SK-N-SH (cell line): ENCODE measurements around the gene BTK.

Experiments
- RFX5 ChIP-seq: IDR thresholded peaks from 2 replicates; pipeline ENCODE4 v1.6.1; 2012; ENCODE audit warnings: mild to moderate bottlenecking, improper control_type of control experiment, low read length
- SMC3 ChIP-seq: IDR thresholded peaks from 2 replicates; pipeline ENCODE4 v1.6.1; 2012; ENCODE audit warnings: low read depth, low read length, improper control_type of control experiment
- TF ChIP-seq, protein P1 (sequence below): fragments of 150-350 bp; IDR thresholded peaks from 2 replicates; pipeline ENCODE4 v1.6.1; 2016; ENCODE audit warnings: mild to moderate bottlenecking, low read depth, low read length
- TF ChIP-seq, protein P2 (sequence below): fragments of 200-600 bp; sonication (generic); IDR thresholded peaks from 2 replicates; pipeline ENCODE4 v1.6.1; 2017; ENCODE audit warnings: antibody characterized with exemption, mild to moderate bottlenecking, moderate library complexity

- TF ChIP-seq, protein P1, sequence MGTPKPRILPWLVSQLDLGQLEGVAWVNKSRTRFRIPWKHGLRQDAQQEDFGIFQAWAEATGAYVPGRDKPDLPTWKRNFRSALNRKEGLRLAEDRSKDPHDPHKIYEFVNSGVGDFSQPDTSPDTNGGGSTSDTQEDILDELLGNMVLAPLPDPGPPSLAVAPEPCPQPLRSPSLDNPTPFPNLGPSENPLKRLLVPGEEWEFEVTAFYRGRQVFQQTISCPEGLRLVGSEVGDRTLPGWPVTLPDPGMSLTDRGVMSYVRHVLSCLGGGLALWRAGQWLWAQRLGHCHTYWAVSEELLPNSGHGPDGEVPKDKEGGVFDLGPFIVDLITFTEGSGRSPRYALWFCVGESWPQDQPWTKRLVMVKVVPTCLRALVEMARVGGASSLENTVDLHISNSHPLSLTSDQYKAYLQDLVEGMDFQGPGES: no peak
- TF ChIP-seq SMC3: no peak
- TF ChIP-seq, protein P2, sequence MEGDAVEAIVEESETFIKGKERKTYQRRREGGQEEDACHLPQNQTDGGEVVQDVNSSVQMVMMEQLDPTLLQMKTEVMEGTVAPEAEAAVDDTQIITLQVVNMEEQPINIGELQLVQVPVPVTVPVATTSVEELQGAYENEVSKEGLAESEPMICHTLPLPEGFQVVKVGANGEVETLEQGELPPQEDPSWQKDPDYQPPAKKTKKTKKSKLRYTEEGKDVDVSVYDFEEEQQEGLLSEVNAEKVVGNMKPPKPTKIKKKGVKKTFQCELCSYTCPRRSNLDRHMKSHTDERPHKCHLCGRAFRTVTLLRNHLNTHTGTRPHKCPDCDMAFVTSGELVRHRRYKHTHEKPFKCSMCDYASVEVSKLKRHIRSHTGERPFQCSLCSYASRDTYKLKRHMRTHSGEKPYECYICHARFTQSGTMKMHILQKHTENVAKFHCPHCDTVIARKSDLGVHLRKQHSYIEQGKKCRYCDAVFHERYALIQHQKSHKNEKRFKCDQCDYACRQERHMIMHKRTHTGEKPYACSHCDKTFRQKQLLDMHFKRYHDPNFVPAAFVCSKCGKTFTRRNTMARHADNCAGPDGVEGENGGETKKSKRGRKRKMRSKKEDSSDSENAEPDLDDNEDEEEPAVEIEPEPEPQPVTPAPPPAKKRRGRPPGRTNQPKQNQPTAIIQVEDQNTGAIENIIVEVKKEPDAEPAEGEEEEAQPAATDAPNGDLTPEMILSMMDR: no peak
- no peak for TF ChIP-seq RFX5
Observed at GRCh38 chrX:101385026-101385684, 836 bp downstream of the BTK start.
